OCI-LY1 (cell line): ENCODE measurements around the gene ATR.

Source experiments
- H2AFZ ChIP-seq: fragments of 200-600 bp; sonication (generic), shearing (Covaris generic); 2 replicates; pipeline ENCODE4 v1.6.0; 2014; ENCODE audit warnings: antibody characterized with exemption, mild to moderate bottlenecking, low read length
- H3F3A ChIP-seq: fragments of 200-600 bp; sonication (generic), shearing (Covaris generic); 2 replicates; pipeline ENCODE4 v1.6.0; 2014; ENCODE audit warnings: mild to moderate bottlenecking, antibody characterized with exemption, low read length, moderate library complexity; ENCODE audit not compliant: insufficient read depth
- H3K27ac ChIP-seq: fragments of 200-600 bp; sonication (generic); 2 replicates; pipeline ENCODE4 v1.5.1; 2014; ENCODE audit warnings: low read length, mixed run types, mild to moderate bottlenecking, low read depth; ENCODE audit not compliant: poor library complexity, severe bottlenecking
- H3K27me3 ChIP-seq: fragments of 200-600 bp; sonication (generic); 2 replicates; pipeline ENCODE4 v1.6.0; 2014; ENCODE audit warnings: antibody characterized with exemption, mild to moderate bottlenecking, low read length, moderate library complexity; ENCODE audit not compliant: insufficient read depth
- H3K36me3 ChIP-seq: fragments of 200-600 bp; sonication (generic); 2 replicates; pipeline ENCODE4 v1.6.1; 2014; ENCODE audit warnings: mild to moderate bottlenecking, antibody characterized with exemption, low read length, moderate library complexity, mixed read lengths; ENCODE audit not compliant: insufficient read depth
- H3K4me1 ChIP-seq: fragments of 200-600 bp; sonication (generic); 2 replicates; pipeline ENCODE4 v1.5.1; 2014; ENCODE audit warnings: mild to moderate bottlenecking, low read length, moderate library complexity; ENCODE audit not compliant: insufficient read depth, severe bottlenecking
- H3K4me2 ChIP-seq: fragments of 200-600 bp; sonication (generic), shearing (Covaris generic); 2 replicates; pipeline ENCODE4 v1.6.1; 2014; ENCODE audit warnings: low read length
- H3K4me3 ChIP-seq: fragments of 200-600 bp; sonication (generic); 2 replicates; pipeline ENCODE4 v1.5.1; 2014; ENCODE audit warnings: low read length, low read depth, mild to moderate bottlenecking, mixed read lengths; ENCODE audit not compliant: poor library complexity, severe bottlenecking
- H3K79me2 ChIP-seq: fragments of 200-600 bp; shearing (Covaris generic); 2 replicates; pipeline ENCODE4 v1.6.1; 2016; ENCODE audit warnings: mixed run types, low read length, mixed read lengths; ENCODE audit not compliant: insufficient read depth
- H3K9ac ChIP-seq: fragments of 200-600 bp; sonication (generic), shearing (Covaris generic); 2 replicates; pipeline ENCODE4 v1.6.1; 2014; ENCODE audit warnings: mild to moderate bottlenecking, low read length, mixed read lengths
- H3K9me2 ChIP-seq: fragments of 200-600 bp; sonication (generic), shearing (Covaris generic); 2 replicates; pipeline ENCODE4 v1.6.1; 2014; ENCODE audit warnings: low read depth, mild to moderate bottlenecking, low read length, mixed read lengths
- H3K9me3 ChIP-seq: fragments of 200-600 bp; shearing (Covaris generic); 2 replicates; pipeline ENCODE4 v1.6.1; 2014; ENCODE audit warnings: low read length, mixed read lengths
- H4K20me1 ChIP-seq: fragments of 200-600 bp; sonication (generic), shearing (Covaris generic); 2 replicates; pipeline ENCODE4 v1.6.0; 2016; ENCODE audit warnings: mild to moderate bottlenecking, low read length; ENCODE audit not compliant: insufficient read depth
- CTCF ChIP-seq: fragments of 200-600 bp; sonication (generic), shearing (Covaris generic); IDR thresholded peaks from 2 replicates; pipeline ENCODE4 v1.5.1; 2017; ENCODE audit warnings: mild to moderate bottlenecking, antibody characterized with exemption, low read length, moderate library complexity, mixed read lengths
- EZH2 ChIP-seq: fragments of 200-600 bp; sonication (generic), shearing (Covaris generic); IDR thresholded peaks from 2 replicates; pipeline ENCODE4 v1.8.0; 2017; ENCODE audit warnings: borderline replicate concordance, mixed run types, mild to moderate bottlenecking, antibody characterized with exemption, low read length, moderate library complexity, mixed read lengths

ATR gene

GRCh38 chr3:142613491-142613890 lies 35.0 kb upstream of the ATR start:
- no peak overlapping the region for H3K4me3 ChIP-seq
- H3K9ac ChIP-seq = no peak overlapping the region
- no peaks in the 10 kb centered on the region for H3K36me3 ChIP-seq
- H3K9me2 ChIP-seq = no peaks in the 10 kb centered on the region
- no peaks in the 10 kb centered on the region for H4K20me1 ChIP-seq
- no peaks in the 10 kb centered on the region for H3K4me1 ChIP-seq
- H3K27ac ChIP-seq = no peak overlapping the region
- no peak overlapping the region for H3K4me2 ChIP-seq
- no peaks in the 10 kb centered on the region for H3K27me3 ChIP-seq
- H3F3A ChIP-seq = no peaks in the 10 kb centered on the region
- no peaks in the 10 kb centered on the region for H3K79me2 ChIP-seq
- TF ChIP-seq EZH2 (no peak), CTCF (no peak)
- H3K9me3 ChIP-seq = no peaks in the 10 kb centered on the region
- no peak overlapping the region for H2AFZ ChIP-seq

- H2AFZ ChIP-seq = no peak overlapping the region
- no peaks in the 10 kb centered on the region for H3K4me1 ChIP-seq
- no peak for TF ChIP-seq EZH2
- TF ChIP-seq CTCF = no peak
- no peak overlapping the region for H3K4me2 ChIP-seq
- H3K9ac ChIP-seq = no peak overlapping the region
- no peaks in the 10 kb centered on the region for H3K79me2 ChIP-seq
- no peak overlapping the region for H3K4me3 ChIP-seq
- H3K9me2 ChIP-seq = no peaks in the 10 kb centered on the region
- no peaks in the 10 kb centered on the region for H3K9me3 ChIP-seq
- no peaks in the 10 kb centered on the region for H3F3A ChIP-seq
- no peaks in the 10 kb centered on the region for H4K20me1 ChIP-seq
- H3K27ac ChIP-seq = no peak overlapping the region
- H3K36me3 ChIP-seq = no peaks in the 10 kb centered on the region
- no peaks in the 10 kb centered on the region for H3K27me3 ChIP-seq
Measured at GRCh38 chr3:142611206-142611605, 32.7 kb upstream of the ATR start.

GRCh38 chr3:142609136-142609535 lies 30.6 kb upstream of the ATR start:
- TF ChIP-seq CTCF (no peak), EZH2 (no peak)
- Histone ChIP-seq H3K27ac (no peak overlapping the region), H3K9ac (no peak overlapping the region)

More at GRCh38 chr3:142609136-142609535, 30.6 kb upstream of the ATR start:
- H3K9me2 ChIP-seq = no peaks in the 10 kb centered on the region
- no peaks in the 10 kb centered on the region for H3K9me3 ChIP-seq
- H4K20me1 ChIP-seq = no peaks in the 10 kb centered on the region
- no peaks in the 10 kb centered on the region for H3K36me3 ChIP-seq
- no peaks in the 10 kb centered on the region for H3K27me3 ChIP-seq
- H3F3A ChIP-seq = no peaks in the 10 kb centered on the region
- no peak overlapping the region for H3K4me2 ChIP-seq
- H2AFZ ChIP-seq = no peak overlapping the region
- H3K4me1 ChIP-seq = no peaks in the 10 kb centered on the region
- H3K79me2 ChIP-seq = no peaks in the 10 kb centered on the region
- H3K4me3 ChIP-seq = no peak overlapping the region
